ENCODE measurements around the gene IGSF21. TPM values are rescaled to one million over a fixed set of nuclear protein-coding genes. Genes with fewer than 3 reads are reported as not detected.

IGSF21 gene
- total RNA-seq, 1 donor from 2014 or later, result not detected

DNA sequence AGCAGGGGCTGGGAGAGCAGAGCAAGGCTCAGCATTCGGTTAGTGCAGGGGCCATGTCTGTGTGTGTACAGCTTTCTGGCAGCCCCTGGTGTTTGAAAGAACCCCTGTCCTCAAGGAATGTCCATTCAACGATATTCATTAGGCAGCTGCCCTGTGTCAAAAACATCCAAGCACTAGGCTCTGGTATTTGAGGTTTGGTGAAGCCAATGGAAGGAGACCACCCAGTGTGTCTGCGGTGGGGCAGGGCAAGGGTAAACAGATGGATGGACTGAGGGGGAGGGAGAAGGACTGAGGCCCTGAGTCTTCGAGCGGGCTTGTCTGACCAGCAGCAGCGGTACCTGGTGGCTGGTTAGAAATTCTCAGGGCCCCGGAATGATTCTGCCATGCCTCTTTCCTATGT lies 217.5 kb downstream of the IGSF21 start:
- H3K4me1 Mint-ChIP-seq (ENCODE audit: low read depth), result no peaks in the 10 kb centered on the region
- TF ChIP-seq, protein P1, sequence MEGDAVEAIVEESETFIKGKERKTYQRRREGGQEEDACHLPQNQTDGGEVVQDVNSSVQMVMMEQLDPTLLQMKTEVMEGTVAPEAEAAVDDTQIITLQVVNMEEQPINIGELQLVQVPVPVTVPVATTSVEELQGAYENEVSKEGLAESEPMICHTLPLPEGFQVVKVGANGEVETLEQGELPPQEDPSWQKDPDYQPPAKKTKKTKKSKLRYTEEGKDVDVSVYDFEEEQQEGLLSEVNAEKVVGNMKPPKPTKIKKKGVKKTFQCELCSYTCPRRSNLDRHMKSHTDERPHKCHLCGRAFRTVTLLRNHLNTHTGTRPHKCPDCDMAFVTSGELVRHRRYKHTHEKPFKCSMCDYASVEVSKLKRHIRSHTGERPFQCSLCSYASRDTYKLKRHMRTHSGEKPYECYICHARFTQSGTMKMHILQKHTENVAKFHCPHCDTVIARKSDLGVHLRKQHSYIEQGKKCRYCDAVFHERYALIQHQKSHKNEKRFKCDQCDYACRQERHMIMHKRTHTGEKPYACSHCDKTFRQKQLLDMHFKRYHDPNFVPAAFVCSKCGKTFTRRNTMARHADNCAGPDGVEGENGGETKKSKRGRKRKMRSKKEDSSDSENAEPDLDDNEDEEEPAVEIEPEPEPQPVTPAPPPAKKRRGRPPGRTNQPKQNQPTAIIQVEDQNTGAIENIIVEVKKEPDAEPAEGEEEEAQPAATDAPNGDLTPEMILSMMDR (IDR thresholded peaks at IDR 0.05; ENCODE audit: unreplicated experiment), result no peak
- no peaks in the 10 kb centered on the region for H3K9me3 Mint-ChIP-seq (ENCODE audit: low read depth)
- peaks cover 26% of the 10 kb centered on the region for H3K27me3 Mint-ChIP-seq
- no peak overlapping the region for H3K27ac Mint-ChIP-seq
- DNase-seq (ENCODE audit: low spot score, unreplicated experiment), result no peak
- H3K36me3 Mint-ChIP-seq (ENCODE audit: insufficient read depth), result no peaks in the 10 kb centered on the region
- H3K4me3 Mint-ChIP-seq (ENCODE audit: low read depth), result no peak overlapping the region

DNA sequence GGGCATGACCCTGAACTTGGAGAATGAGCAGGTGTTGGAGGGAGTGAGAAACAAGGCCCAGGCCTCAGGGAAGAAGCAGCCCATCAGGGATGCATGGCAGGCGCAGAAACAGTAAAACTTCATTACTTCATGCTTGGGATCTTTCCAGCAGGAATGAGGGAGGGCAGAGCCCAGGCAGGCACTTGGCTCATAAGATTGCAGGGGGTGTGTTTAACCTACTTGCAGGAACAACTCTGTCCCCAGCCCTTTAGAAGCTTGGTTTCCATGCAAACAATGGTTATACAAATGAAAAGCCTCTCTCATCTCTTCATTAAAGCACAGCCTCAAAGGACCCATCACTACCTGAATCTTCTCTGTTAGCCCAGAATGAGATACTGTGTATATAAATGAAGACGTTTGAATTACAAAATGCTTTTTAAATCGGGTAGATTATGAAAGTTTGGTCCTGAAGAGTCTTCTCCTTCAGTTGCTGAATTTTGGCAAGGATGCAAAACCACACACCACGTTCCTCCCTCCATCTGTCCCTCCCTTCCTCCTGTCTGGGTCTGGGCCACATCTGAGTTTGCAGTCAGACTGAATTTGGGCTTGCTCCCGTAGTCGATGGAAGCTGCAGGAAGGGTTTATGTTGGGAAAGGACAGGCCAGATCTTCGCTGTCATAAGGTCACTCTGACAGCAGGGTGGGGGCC lies 218.8 kb downstream of the IGSF21 start:
- Mint-ChIP-seq H3K4me3 (ENCODE audit: low read depth) (no peak overlapping the region), H3K9me3 (ENCODE audit: low read depth) (no peaks in the 10 kb centered on the region), H3K27ac (no peak overlapping the region), H3K36me3 (ENCODE audit: insufficient read depth) (no peaks in the 10 kb centered on the region), H3K27me3 (peaks cover 27% of the 10 kb centered on the region), H3K4me1 (ENCODE audit: low read depth) (no peaks in the 10 kb centered on the region)
- no peak for DNase-seq (ENCODE audit: low spot score, unreplicated experiment)
- TF ChIP-seq, protein P1 (IDR thresholded peaks at IDR 0.05; ENCODE audit: unreplicated experiment), result no peak

DNA sequence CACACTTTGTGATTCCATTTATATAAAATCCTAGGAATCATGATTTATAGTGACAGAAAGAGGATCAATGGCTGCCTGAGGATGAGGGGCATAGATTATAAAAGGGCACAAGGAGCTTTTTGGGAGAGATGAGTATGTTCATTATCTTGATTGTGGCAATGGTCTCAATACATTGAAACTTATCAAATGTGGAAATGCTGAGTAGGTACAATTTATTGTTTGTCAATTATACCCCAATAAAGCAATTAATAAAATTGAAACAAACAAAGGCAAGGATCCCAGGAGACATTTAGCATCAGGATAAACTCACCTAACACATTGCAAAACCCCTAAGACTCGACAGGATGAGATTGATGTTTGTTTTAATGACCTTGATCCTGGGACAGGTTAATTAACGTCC lies 220.1 kb downstream of the IGSF21 start:
- Mint-ChIP-seq H3K4me3 (ENCODE audit: low read depth) (no peak overlapping the region), H3K9me3 (ENCODE audit: low read depth) (no peaks in the 10 kb centered on the region), H3K4me1 (ENCODE audit: low read depth) (peaks cover under 1% of the 10 kb centered on the region), H3K36me3 (ENCODE audit: insufficient read depth) (no peaks in the 10 kb centered on the region), H3K27ac (no peak overlapping the region), H3K27me3 (peaks cover 34% of the 10 kb centered on the region)
- DNase-seq (ENCODE audit: low spot score, unreplicated experiment), result no peak
- TF ChIP-seq, protein P1 (IDR thresholded peaks at IDR 0.05; ENCODE audit: unreplicated experiment), result no peak

DNA sequence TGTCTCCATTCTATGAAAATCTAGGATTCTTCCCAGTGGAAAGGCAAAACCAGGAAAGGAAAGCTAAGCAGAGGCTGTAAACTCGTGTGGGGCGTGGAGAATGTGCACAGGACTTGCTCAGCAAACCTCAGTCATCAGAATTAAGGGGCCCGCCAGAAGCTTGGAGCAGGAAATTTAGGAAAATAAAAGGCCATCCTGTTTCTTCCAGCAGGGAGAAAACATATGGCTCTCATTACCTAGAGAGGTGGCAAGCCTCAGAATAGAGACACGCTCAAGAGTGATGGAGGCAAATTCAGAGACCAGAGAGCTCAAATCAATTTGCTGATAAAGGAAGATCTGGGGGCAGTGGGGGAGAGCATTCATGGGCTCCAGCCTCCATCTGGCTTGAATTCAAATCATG lies 221.2 kb downstream of the IGSF21 start:
- Mint-ChIP-seq H3K9me3 (ENCODE audit: low read depth) (no peaks in the 10 kb centered on the region), H3K27ac (no peak overlapping the region), H3K4me3 (ENCODE audit: low read depth) (no peak overlapping the region), H3K4me1 (ENCODE audit: low read depth) (peaks cover 1% of the 10 kb centered on the region), H3K36me3 (ENCODE audit: insufficient read depth) (no peaks in the 10 kb centered on the region), H3K27me3 (peaks cover 44% of the 10 kb centered on the region)
- DNase-seq (ENCODE audit: low spot score, unreplicated experiment), result no peak
- TF ChIP-seq, protein P1 (IDR thresholded peaks at IDR 0.05; ENCODE audit: unreplicated experiment), result no peak

DNA sequence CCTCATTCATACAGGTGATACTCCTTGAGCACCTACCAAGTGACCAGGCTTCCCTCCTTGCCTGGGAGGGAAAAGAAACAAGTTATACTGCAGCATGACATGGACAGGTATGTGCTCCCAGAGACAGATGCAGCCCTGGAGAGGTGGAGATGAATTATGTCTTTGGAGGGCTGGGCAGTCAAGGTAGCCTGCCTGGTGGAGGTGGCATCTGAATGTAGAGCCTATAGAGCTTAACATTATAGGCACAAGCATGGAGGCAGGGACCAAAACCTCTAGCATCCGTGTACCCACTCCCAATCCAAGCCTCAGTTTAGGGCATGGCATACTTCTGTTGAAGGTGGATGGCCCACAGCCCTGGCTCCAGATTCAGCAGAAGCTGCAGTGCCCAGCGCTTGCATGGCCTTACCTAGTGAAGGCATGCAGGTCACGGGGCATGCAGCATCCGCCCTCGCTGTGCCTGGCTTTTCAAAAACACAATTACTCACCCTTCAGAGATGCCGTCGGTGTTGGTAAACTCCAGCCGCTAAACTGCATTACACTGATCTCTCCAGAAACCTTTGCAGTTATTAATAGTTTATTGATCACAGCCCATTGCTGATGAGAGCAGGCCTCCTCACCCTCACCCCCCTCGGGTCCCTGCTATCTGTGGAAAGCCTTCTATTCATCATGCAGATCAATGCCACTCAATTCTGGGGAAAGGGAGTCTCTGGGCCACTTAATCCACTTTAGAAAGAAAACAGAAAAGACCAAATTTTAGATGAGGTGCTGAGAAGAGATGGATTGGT lies 222.1 kb downstream of the IGSF21 start:
- DNase-seq (ENCODE audit: low spot score, unreplicated experiment), result no peak
- no peak overlapping the region for H3K4me3 Mint-ChIP-seq (ENCODE audit: low read depth)
- H3K9me3 Mint-ChIP-seq (ENCODE audit: low read depth), result no peaks in the 10 kb centered on the region
- peaks cover 1% of the 10 kb centered on the region for H3K4me1 Mint-ChIP-seq (ENCODE audit: low read depth)
- H3K27me3 Mint-ChIP-seq, result peaks cover 38% of the 10 kb centered on the region
- no peaks in the 10 kb centered on the region for H3K36me3 Mint-ChIP-seq (ENCODE audit: insufficient read depth)
- H3K27ac Mint-ChIP-seq, result no peak overlapping the region
- TF ChIP-seq, protein P1 (IDR thresholded peaks at IDR 0.05; ENCODE audit: unreplicated experiment), result no peak
